GM19328 (cell line): ENCODE results near the gene FAM53C.
"Not testable (repeated sequence)": the region's sequence is repeated elsewhere in the genome, so short reads cannot be mapped to it uniquely, and the experiment has no call there.

Source experiments
- ATAC-seq: cut with Tn5 transposase; IDR thresholded peaks from one replicate; pipeline ENCODE4 v1.9.1; 2021; ENCODE audit warnings: mild to moderate bottlenecking, moderate library complexity; ENCODE audit not compliant: unreplicated experiment

Gene FAM53C

GRCh38 chr5:138389332-138389731 is 51.3 kb downstream of the FAM53C start:
- no peak for ATAC-seq

- not testable (repeated sequence) for ATAC-seq
Measured at GRCh38 chr5:138389911-138390310, 51.8 kb downstream of the FAM53C start.

- no peak for ATAC-seq
Measured at GRCh38 chr5:138391859-138392386, 53.9 kb downstream of the FAM53C start.
